UCSD-AML1 (cell line): ENCODE results near the gene CSNK1D.

ENCODE experiments used
- DNase-seq: peaks from one replicate; lab custom pipeline; 2025; ENCODE audit not compliant: unreplicated experiment; lab: John Stamatoyannopoulos, UW

CSNK1D gene

GRCh38 chr17:82310877-82311276 is 37.4 kb upstream of the CSNK1D start:
- DNase-seq: no peak

GRCh38 chr17:82309656-82310570 is 36.4 kb upstream of the CSNK1D start:
- DNase-seq: no peak

GRCh38 chr17:82305727-82306300 is 32.3 kb upstream of the CSNK1D start:
- peak; percentile 41 for DNase-seq

- DNase-seq: no peak
Observed at GRCh38 chr17:82304826-82305726, 31.6 kb upstream of the CSNK1D start.

- no peak for DNase-seq
Observed at GRCh38 chr17:82303944-82304808, 30.7 kb upstream of the CSNK1D start.

GRCh38 chr17:82302991-82303943 is 29.8 kb upstream of the CSNK1D start:
- DNase-seq: peak; percentile 48

GRCh38 chr17:82302568-82302963 is 29.1 kb upstream of the CSNK1D start:
- no peak for DNase-seq

GRCh38 chr17:82301916-82302567 is 28.5 kb upstream of the CSNK1D start:
- DNase-seq: peak; percentile 45

- no peak for DNase-seq
Observed at GRCh38 chr17:82301300-82301915, 27.9 kb upstream of the CSNK1D start.

GRCh38 chr17:82300707-82301270 is 27.3 kb upstream of the CSNK1D start:
- DNase-seq: peak; percentile 76

GRCh38 chr17:82300228-82300627 is 26.7 kb upstream of the CSNK1D start:
- DNase-seq: no peak

GRCh38 chr17:82299452-82299851 is 26.0 kb upstream of the CSNK1D start:
- no peak for DNase-seq

- no peak for DNase-seq
Observed at GRCh38 chr17:82298538-82299421, 25.3 kb upstream of the CSNK1D start.

GRCh38 chr17:82297714-82298537 is 24.4 kb upstream of the CSNK1D start:
- peak; percentile 82 for DNase-seq

- peak; percentile 52 for DNase-seq
Observed at GRCh38 chr17:82297280-82297713, 23.8 kb upstream of the CSNK1D start.
